Loucy (cell line): Measurements from ENCODE around the gene DUS2.

Experiments
- H2AFZ ChIP-seq: fragments of 200-600 bp; sonication (generic); 2 replicates; pipeline ENCODE4 v1.6.0; 2016; ENCODE audit warnings: antibody characterized with exemption, mild to moderate bottlenecking, low read length, moderate library complexity
- H3F3A ChIP-seq: fragments of 200-600 bp; 2 replicates; pipeline ENCODE4 v1.6.0; 2016; ENCODE audit warnings: antibody characterized with exemption, low read depth, mild to moderate bottlenecking
- H3K27me3 ChIP-seq: fragments of 200-600 bp; sonication (generic); 2 replicates; pipeline ENCODE4 v1.6.1; 2014; ENCODE audit warnings: low read length, mild to moderate bottlenecking; ENCODE audit not compliant: insufficient read depth, poor library complexity, severe bottlenecking
- H3K36me3 ChIP-seq: fragments of 200-600 bp; sonication (generic); 2 replicates; pipeline ENCODE4 v1.6.1; 2016; ENCODE audit warnings: low read length; ENCODE audit not compliant: insufficient read depth
- H3K4me1 ChIP-seq: fragments of 200-600 bp; sonication (generic); 2 replicates; pipeline ENCODE4 v1.5.1; 2014; ENCODE audit warnings: low read length, mild to moderate bottlenecking; ENCODE audit not compliant: insufficient read depth, poor library complexity, severe bottlenecking
- H3K4me2 ChIP-seq: fragments of 200-600 bp; sonication (generic); 2 replicates; pipeline ENCODE4 v1.6.0; 2014; ENCODE audit warnings: antibody characterized with exemption, low read length, low read depth, mild to moderate bottlenecking; ENCODE audit not compliant: poor library complexity, severe bottlenecking
- H3K4me3 ChIP-seq: fragments of 200-600 bp; sonication (generic); 2 replicates; pipeline ENCODE4 v1.5.1; 2014; ENCODE audit warnings: low read length, mild to moderate bottlenecking, mixed read lengths; ENCODE audit not compliant: poor library complexity, severe bottlenecking
- H3K79me2 ChIP-seq: fragments of 200-600 bp; sonication (generic); 2 replicates; pipeline ENCODE4 v1.6.1; 2014; ENCODE audit warnings: low read length; ENCODE audit not compliant: insufficient read depth
- H3K9ac ChIP-seq: fragments of 200-600 bp; sonication (generic); 2 replicates; pipeline ENCODE4 v1.6.0; 2014; ENCODE audit warnings: mild to moderate bottlenecking, low read depth, low read length, moderate library complexity; ENCODE audit not compliant: poor library complexity, severe bottlenecking
- H3K9me2 ChIP-seq: fragments of 200-600 bp; sonication (generic); replicated peaks from 2 replicates; pipeline ENCODE4 v1.6.1; 2016; ENCODE audit warnings: low read depth, low read length, mixed read lengths
- H3K9me3 ChIP-seq: fragments of 200-600 bp; sonication (generic); 2 replicates; pipeline ENCODE4 v1.6.1; 2014; ENCODE audit warnings: mild to moderate bottlenecking, antibody characterized with exemption, low read length, low read depth; ENCODE audit not compliant: insufficient read depth
- H4K20me1 ChIP-seq: fragments of 200-600 bp; sonication (generic); 2 replicates; pipeline ENCODE4 v1.6.0; 2014; ENCODE audit warnings: antibody characterized with exemption, low read length, mild to moderate bottlenecking; ENCODE audit not compliant: insufficient read depth, poor library complexity, severe bottlenecking
- EZH2phosphoT487 ChIP-seq: fragments of 200-600 bp; IDR thresholded peaks from 2 replicates; pipeline ENCODE4 v1.6.1; 2018; ENCODE audit warnings: antibody characterized with exemption, mild to moderate bottlenecking, moderate library complexity, borderline replicate concordance
- TF ChIP-seq, protein P1 (sequence below): fragments of 200-600 bp; sonication (generic); conservative IDR thresholded peaks from 2 replicates; pipeline ENCODE4 v1.5.1; 2014; ENCODE audit warnings: mild to moderate bottlenecking, antibody characterized with exemption, low read length

DUS2 gene

DNA sequence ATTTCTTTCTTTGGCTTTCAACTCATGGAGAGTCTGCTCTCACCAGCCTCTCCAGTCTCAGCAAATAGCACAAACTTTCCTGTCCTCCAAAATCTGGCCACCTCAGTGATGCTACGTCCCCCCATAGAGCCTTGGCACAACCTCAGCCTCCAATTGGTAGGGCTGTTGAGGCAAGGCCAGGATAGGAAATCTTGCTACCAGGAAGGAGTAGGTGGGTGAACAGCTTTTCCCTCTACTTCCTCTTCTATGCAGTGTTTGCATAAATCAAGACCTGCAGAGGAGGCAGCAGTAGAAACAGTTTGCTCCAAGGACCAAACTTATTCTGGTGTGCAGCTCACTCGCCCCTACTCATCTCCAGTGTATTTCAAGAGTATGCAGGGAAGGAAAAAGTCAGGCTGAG lies 23.1 kb upstream of the DUS2 start:
- Histone ChIP-seq H2AFZ (no peak overlapping the region), H3K4me2 (peak overlapping the region; percentile 72), H3K79me2 (no peaks in the 10 kb centered on the region), H3K4me3 (peak overlapping the region; percentile 70), H3K9me2 (no peaks in the 10 kb centered on the region), H3K4me1 (peaks cover 18% of the 10 kb centered on the region), H3F3A (peaks cover 11% of the 10 kb centered on the region; the same call in 1 of the 2 replicates), H3K9me3 (no peaks in the 10 kb centered on the region), H3K27me3 (no peaks in the 10 kb centered on the region), H4K20me1 (no peaks in the 10 kb centered on the region), H3K9ac (peak overlapping the region; percentile 69), H3K36me3 (no peaks in the 10 kb centered on the region)
- no peak for TF ChIP-seq EZH2phosphoT487
- TF ChIP-seq, protein P1, sequence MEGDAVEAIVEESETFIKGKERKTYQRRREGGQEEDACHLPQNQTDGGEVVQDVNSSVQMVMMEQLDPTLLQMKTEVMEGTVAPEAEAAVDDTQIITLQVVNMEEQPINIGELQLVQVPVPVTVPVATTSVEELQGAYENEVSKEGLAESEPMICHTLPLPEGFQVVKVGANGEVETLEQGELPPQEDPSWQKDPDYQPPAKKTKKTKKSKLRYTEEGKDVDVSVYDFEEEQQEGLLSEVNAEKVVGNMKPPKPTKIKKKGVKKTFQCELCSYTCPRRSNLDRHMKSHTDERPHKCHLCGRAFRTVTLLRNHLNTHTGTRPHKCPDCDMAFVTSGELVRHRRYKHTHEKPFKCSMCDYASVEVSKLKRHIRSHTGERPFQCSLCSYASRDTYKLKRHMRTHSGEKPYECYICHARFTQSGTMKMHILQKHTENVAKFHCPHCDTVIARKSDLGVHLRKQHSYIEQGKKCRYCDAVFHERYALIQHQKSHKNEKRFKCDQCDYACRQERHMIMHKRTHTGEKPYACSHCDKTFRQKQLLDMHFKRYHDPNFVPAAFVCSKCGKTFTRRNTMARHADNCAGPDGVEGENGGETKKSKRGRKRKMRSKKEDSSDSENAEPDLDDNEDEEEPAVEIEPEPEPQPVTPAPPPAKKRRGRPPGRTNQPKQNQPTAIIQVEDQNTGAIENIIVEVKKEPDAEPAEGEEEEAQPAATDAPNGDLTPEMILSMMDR = no peak

DNA sequence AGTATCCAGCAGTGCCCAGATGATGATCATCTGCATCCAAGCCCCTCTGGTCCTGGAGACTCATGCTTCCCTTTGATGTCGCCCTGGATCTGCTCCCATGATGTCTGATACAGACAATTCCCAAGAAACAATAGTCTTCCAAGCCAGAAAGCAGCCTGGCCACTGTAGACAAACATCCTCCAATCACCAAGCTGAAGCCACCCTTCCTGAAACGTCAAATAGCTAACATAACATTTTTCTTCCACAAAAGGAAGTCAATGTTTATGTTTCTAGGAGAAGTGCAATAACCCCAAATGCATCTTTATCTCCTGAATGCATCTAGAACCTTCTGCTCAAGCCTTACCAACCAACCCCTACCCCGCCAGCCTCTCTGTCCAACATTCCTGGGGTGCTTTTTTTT lies 22.6 kb upstream of the DUS2 start:
- Histone ChIP-seq H3K36me3 (no peaks in the 10 kb centered on the region), H3F3A (peaks cover 11% of the 10 kb centered on the region; the same call in 1 of the 2 replicates), H3K9me2 (no peaks in the 10 kb centered on the region), H3K4me1 (peaks cover 18% of the 10 kb centered on the region), H3K4me2 (peak overlapping the region; percentile 72), H2AFZ (no peak overlapping the region), H4K20me1 (no peaks in the 10 kb centered on the region), H3K4me3 (peak overlapping the region; percentile 70), H3K27me3 (no peaks in the 10 kb centered on the region), H3K9me3 (no peaks in the 10 kb centered on the region), H3K79me2 (no peaks in the 10 kb centered on the region), H3K9ac (peak overlapping the region; percentile 69)
- TF ChIP-seq, protein P1 = no peak
- no peak for TF ChIP-seq EZH2phosphoT487

DNA sequence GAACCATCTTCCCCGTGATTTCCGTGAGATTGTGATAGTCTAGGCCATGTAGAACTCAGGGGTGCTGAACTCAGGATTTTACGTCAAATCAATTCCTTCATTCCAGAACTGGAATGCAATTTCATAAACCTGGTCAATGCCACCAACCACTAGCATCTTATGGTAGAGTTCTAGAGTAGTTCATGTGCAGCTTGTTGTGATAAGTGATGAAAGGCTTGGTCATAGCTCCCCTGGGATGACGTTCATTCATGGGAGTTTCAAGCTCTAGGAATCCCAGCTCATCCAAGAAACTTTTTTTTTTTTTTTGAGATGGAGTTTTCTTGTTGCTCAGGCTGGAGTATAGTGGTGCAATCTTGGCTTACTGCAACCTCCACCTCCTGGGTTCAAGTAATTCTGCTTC lies 20.1 kb upstream of the DUS2 start:
- no peaks in the 10 kb centered on the region for H4K20me1 ChIP-seq
- no peak overlapping the region for H2AFZ ChIP-seq
- peaks cover 18% of the 10 kb centered on the region for H3K4me1 ChIP-seq
- H3K9me3 ChIP-seq = no peaks in the 10 kb centered on the region
- no peak overlapping the region for H3K4me2 ChIP-seq
- no peaks in the 10 kb centered on the region for H3K79me2 ChIP-seq
- no peak overlapping the region for H3K9ac ChIP-seq
- TF ChIP-seq, protein P1 = no peak
- no peak for TF ChIP-seq EZH2phosphoT487
- H3F3A ChIP-seq = peaks cover 11% of the 10 kb centered on the region; the same call in 1 of the 2 replicates
- H3K9me2 ChIP-seq = no peaks in the 10 kb centered on the region
- H3K4me3 ChIP-seq = no peak overlapping the region
- no peaks in the 10 kb centered on the region for H3K27me3 ChIP-seq
- no peaks in the 10 kb centered on the region for H3K36me3 ChIP-seq
